Naive thymus-derived CD4-positive, alpha-beta T cell (primary cell): ENCODE data around the gene PI4K2A. TPM values are rescaled to one million over a fixed set of nuclear protein-coding genes. Genes with fewer than 3 reads are reported as not detected.

Experiments used
- ATAC-seq: fragments of 150-1000 bp; cut with Tn5 transposase; 2 replicates; pipeline ENCODE4 v1.10.0; 2021; ENCODE audit warnings: mild to moderate bottlenecking, moderate library complexity
- CTCF ChIA-PET: fragments of 350-600 bp; sonication (Branson Sonifier 250); formaldehyde crosslinking; loops from one replicate; lab custom pipeline; 2021; ENCODE audit warnings: antibody characterized with exemption; lab: Charles Lee
- POLR2A ChIA-PET: fragments of 350-600 bp; sonication (Branson Sonifier 250); formaldehyde crosslinking; loops from one replicate; lab custom pipeline; 2021; ENCODE audit warnings: antibody characterized with exemption, inconsistent platforms; lab: Charles Lee
- DNase-seq, 9 donors: peaks; one replicate each; pipeline versions ENCODE4 v3.0.0 to v3.0.0-alpha.2; 2020 to 2022; ENCODE audit warnings: mixed read lengths in 1 of 9
- H3K27ac ChIP-seq: one replicate; pipeline ENCODE4 v1.7.0; 2013; ENCODE audit warnings: mild to moderate bottlenecking, low read depth, low read length, moderate library complexity
- H3K27me3 ChIP-seq, 2 donors: one replicate each; pipeline ENCODE4 v1.7.0; 2013; ENCODE audit warnings: low read length in 2 of 2, mild to moderate bottlenecking in 2 of 2, moderate library complexity in 2 of 2; ENCODE audit not compliant: control insufficient read depth in 2 of 2, insufficient read depth in 2 of 2
- H3K36me3 ChIP-seq, 3 experiments: 1 replicate in 2 of 3; 2 replicates in 1 of 3; pipeline ENCODE4 v1.7.0; 2013; ENCODE audit warnings: low read length in 3 of 3, mild to moderate bottlenecking in 3 of 3, moderate library complexity in 1 of 3; ENCODE audit not compliant: insufficient read depth in 3 of 3, control insufficient read depth in 2 of 3
- H3K4me1 ChIP-seq, 2 donors: one replicate each; pipeline ENCODE4 v1.7.0; 2013; ENCODE audit warnings: low read length in 2 of 2, mild to moderate bottlenecking in 2 of 2, moderate library complexity in 1 of 2; ENCODE audit not compliant: control insufficient read depth in 2 of 2, insufficient read depth in 2 of 2
- H3K4me3 ChIP-seq: 2 replicates; pipeline ENCODE4 v1.7.0; 2013; ENCODE audit warnings: mild to moderate bottlenecking, low read length
- H3K9me3 ChIP-seq, 3 experiments: 1 replicate in 2 of 3; 2 replicates in 1 of 3; pipeline ENCODE4 v1.7.0; 2013; ENCODE audit warnings: low read length in 3 of 3; ENCODE audit not compliant: control insufficient read depth in 2 of 3
- H3K27ac Mint-ChIP-seq, 9 donors: one replicate each; pipeline ENCODE4 v1.8.0; 2020 to 2022; ENCODE audit warnings: mixed read lengths in 9 of 9, mild to moderate bottlenecking in 8 of 9, moderate library complexity in 5 of 9, inconsistent platforms in 2 of 9
- H3K27me3 Mint-ChIP-seq, 5 donors: one replicate each; pipeline ENCODE4 v1.8.0; 2021 to 2022; ENCODE audit warnings: mixed read lengths in 5 of 5, mild to moderate bottlenecking in 1 of 5
- H3K36me3 Mint-ChIP-seq, 5 donors: one replicate each; pipeline ENCODE4 v1.8.0; 2020 to 2022; ENCODE audit warnings: mixed read lengths in 5 of 5, mild to moderate bottlenecking in 3 of 5, inconsistent platforms in 1 of 5
- H3K4me1 Mint-ChIP-seq, 7 donors: one replicate each; pipeline ENCODE4 v1.8.0; 2020 to 2022; ENCODE audit warnings: mixed read lengths in 7 of 7, mild to moderate bottlenecking in 3 of 7, inconsistent platforms in 1 of 7
- H3K4me3 Mint-ChIP-seq, 10 donors: one replicate each; pipeline ENCODE4 v1.8.0; 2020 to 2022; ENCODE audit warnings: mild to moderate bottlenecking in 10 of 10, mixed read lengths in 10 of 10, moderate library complexity in 6 of 10, inconsistent platforms in 2 of 10
- H3K9me3 Mint-ChIP-seq, 11 donors: one replicate each; pipeline ENCODE4 v1.8.0; 2020 to 2022; ENCODE audit warnings: mixed read lengths in 11 of 11, mild to moderate bottlenecking in 4 of 11, inconsistent platforms in 1 of 11, moderate library complexity in 1 of 11
- intact Hi-C, 2 donors: fragments of 100-400 bp; cut with micrococcal nuclease; formaldehyde crosslinking; loops; one replicate each; pipeline ENCODE4 v1.15.1; 2023
- polyA plus RNA-seq, 2 donors: library from polyadenylated mRNA; unstranded; fragments of 300-500 nt; fragmentation: Illumina TruSeq; gene quantifications; one replicate each; pipeline ENCODE4 v1.2.3, GENCODE V29; 2021
- total RNA-seq, 6 experiments: library from RNA in 5 of 6; stranded (reverse) in 5 of 6; gene quantifications; 1 replicate in 5 of 6; 2 replicates in 1 of 6; pipeline ENCODE4 v1.2.3 and lab custom pipeline; 2021 to 2026

PI4K2A gene
- total and polyA plus RNA-seq, 7 experiments from 2014 or later, result 5.5 to 33.8 (median 10.1) TPM

- POLR2A ChIA-PET, result no interaction called here
- no peak overlapping the region for H3K4me3 ChIP-seq
- H3K36me3 Mint-ChIP-seq, result no peaks in the 10 kb centered on the region
These were observed 44.5 kb downstream of the PI4K2A start for GRCh38 chr10:97684866-97685394.

GRCh38 chr10:97685395-97685958 is 45.0 kb downstream of the PI4K2A start:
- Mint-ChIP-seq H3K36me3 (no peaks in the 10 kb centered on the region), H3K9me3 (peaks cover 0 to 1% (median 0%) of the 10 kb centered on the region in 11 donors), H3K4me3 (peak overlapping the region in 7 of 10 donors; percentile 65 to 89 (median 87)), H3K27ac (peak overlapping the region in 3 of 9 donors; percentile 59 to 72 (median 61)), H3K27me3 (no peaks in the 10 kb centered on the region), H3K4me1 (peaks cover 15 to 30% (median 19%) of the 10 kb centered on the region in 7 donors)
- H3K36me3 ChIP-seq, result no peaks in the 10 kb centered on the region
- no peak overlapping the region for H3K27ac ChIP-seq
- ATAC-seq, result no peak
- intact Hi-C loops, result loop anchor here in 1 of 2 donors (5.0 kb wide), 2 partner anchors 162 to 447 kb away; partner anchors contain the start of genes GOLGA7B and R3HCC1L
- no peak for DNase-seq
- no peaks in the 10 kb centered on the region for H3K27me3 ChIP-seq
- no peaks in the 10 kb centered on the region for H3K9me3 ChIP-seq
- peaks cover 5 to 25% of the 10 kb centered on the region in 2 donors for H3K4me1 ChIP-seq
- CTCF ChIA-PET, result interaction anchor here (0.5 to 5.1 kb wide), 4 partner anchors 17 to 47 kb away, joined by 3 to 19 read pairs (median 10); no protein-coding TSS in a partner anchor
- POLR2A ChIA-PET, result interaction anchor here (1.7 to 3.6 kb wide), 4 partner anchors 8 to 50 kb away, joined by 3 to 44 read pairs (median 8); partner anchors contain the start of gene ZFYVE27
- no peak overlapping the region for H3K4me3 ChIP-seq

More at GRCh38 chr10:97684866-97685394, 44.5 kb downstream of the PI4K2A start:
- ATAC-seq (no peak), DNase-seq (no peak)
- Mint-ChIP-seq H3K9me3 (peaks cover 0 to 1% (median 0%) of the 10 kb centered on the region in 11 donors), H3K27me3 (no peaks in the 10 kb centered on the region), H3K27ac (peak overlapping the region in 2 of 9 donors; percentile 3 to 59), H3K4me3 (peak overlapping the region in 7 of 10 donors; percentile 41 to 89 (median 74)), H3K4me1 (peaks cover 15 to 30% (median 19%) of the 10 kb centered on the region in 7 donors)
- peaks cover 5 to 25% of the 10 kb centered on the region in 2 donors for H3K4me1 ChIP-seq
- CTCF ChIA-PET, result interaction anchor here (1.5 kb wide), 1 partner anchor 48 kb away, joined by 4 read pairs; no protein-coding TSS in a partner anchor
- no peaks in the 10 kb centered on the region for H3K36me3 ChIP-seq
- intact Hi-C loops, result loop anchor here in 1 of 2 donors (5.0 kb wide), 2 partner anchors 162 to 447 kb away; partner anchors contain the start of genes GOLGA7B and R3HCC1L
- no peaks in the 10 kb centered on the region for H3K27me3 ChIP-seq
- no peak overlapping the region for H3K27ac ChIP-seq
- H3K9me3 ChIP-seq, result no peaks in the 10 kb centered on the region

- intact Hi-C loops, result loop anchor here (2.0 to 5.0 kb wide), 3 partner anchors 54 to 446 kb away; partner anchors contain the start of genes GOLGA7B (in 1 of the 2), MORN4 (in 1 of the 2) and R3HCC1L (in 1 of the 2)
- H3K4me3 Mint-ChIP-seq, result peak overlapping the region; percentile 85 to 90 (median 88)
- CTCF ChIA-PET, result interaction anchor here (0.5 to 5.1 kb wide), 10 partner anchors 9 to 96 kb away, joined by 3 to 19 read pairs (median 6); no protein-coding TSS in a partner anchor
- Histone ChIP-seq H3K36me3 (no peaks in the 10 kb centered on the region), H3K4me1 (peaks cover 5 to 25% of the 10 kb centered on the region in 2 donors), H3K27ac (peak overlapping the region; percentile 77), H3K4me3 (peak overlapping the region; percentile 80), H3K9me3 (no peaks in the 10 kb centered on the region), H3K27me3 (no peaks in the 10 kb centered on the region)
- peaks cover 9 to 30% (median 19%) of the 10 kb centered on the region in 7 donors for H3K4me1 Mint-ChIP-seq
- H3K27ac Mint-ChIP-seq, result peak overlapping the region in 8 of 9 donors; percentile 28 to 96 (median 88)
- H3K27me3 Mint-ChIP-seq, result peaks cover 0 to 2% (median 0%) of the 10 kb centered on the region in 5 donors
- H3K9me3 Mint-ChIP-seq, result peaks cover 0 to 1% (median 0%) of the 10 kb centered on the region in 11 donors
- DNase-seq (no peak), ATAC-seq (peak; percentile 0)
- POLR2A ChIA-PET, result interaction anchor here (0.9 to 3.6 kb wide), 13 partner anchors 9 to 367 kb away, joined by 3 to 44 read pairs (median 5); partner anchors contain the start of genes FRAT1, MARVELD1, MORN4 and RRP12
- no peaks in the 10 kb centered on the region for H3K36me3 Mint-ChIP-seq
These were observed 46.0 kb downstream of the PI4K2A start for GRCh38 chr10:97686301-97686961.

- Histone ChIP-seq H3K9me3 (no peaks in the 10 kb centered on the region), H3K4me3 (peak within 1 kb of the TSS; percentile 80), H3K36me3 (no peaks in the 10 kb centered on the region), H3K4me1 (peaks cover 5 to 25% of the 10 kb centered on the region in 2 donors), H3K27me3 (no peaks in the 10 kb centered on the region), H3K27ac (peak within 1 kb of the TSS; percentile 81)
- ATAC-seq (peak; percentile 97), DNase-seq (peak; percentile 94 to 97 (median 96))
- intact Hi-C loops, result loop anchor here (1.0 to 5.0 kb wide), 14 partner anchors 11 to 447 kb away; partner anchors contain the start of genes GOLGA7B (in 2 of the 2), MMS19 (in 2 of the 2), PI4K2A (in 2 of the 2) and R3HCC1L (in 2 of the 2)
- H3K4me3 Mint-ChIP-seq, result peak within 1 kb of the TSS; percentile 85 to 90 (median 88)
- peak within 1 kb of the TSS; percentile 28 to 96 (median 91) for H3K27ac Mint-ChIP-seq
- ChIA-PET POLR2A (interaction anchor here (0.5 to 3.6 kb wide), 16 partner anchors 10 to 368 kb away, joined by 3 to 44 read pairs (median 4); partner anchors contain the start of genes FRAT1, MARVELD1, MORN4 and RRP12), CTCF (interaction anchor here (0.6 to 5.1 kb wide), 10 partner anchors 10 to 1399 kb away, joined by 3 to 19 read pairs (median 6); no protein-coding TSS in a partner anchor)
- H3K27me3 Mint-ChIP-seq, result peaks cover 0 to 2% (median 0%) of the 10 kb centered on the region in 5 donors
- H3K9me3 Mint-ChIP-seq, result peaks cover 0 to 1% (median 0%) of the 10 kb centered on the region in 11 donors
- peaks cover 9 to 30% (median 19%) of the 10 kb centered on the region in 7 donors for H3K4me1 Mint-ChIP-seq
- H3K36me3 Mint-ChIP-seq, result no peaks in the 10 kb centered on the region
These were observed 46.7 kb downstream of the PI4K2A start, which contains the start of gene AVPI1 for GRCh38 chr10:97686962-97687784. TSS of gene AVPI1 (minus strand) at chr10:97687241. CDS start at chr10:97679905, 7,336 bp downstream.
